Chondrocyte (in vitro differentiated cells): ENCODE data around the gene NR2F1-AS1. TPM values are rescaled to one million over a fixed set of nuclear protein-coding genes. Genes with fewer than 3 reads are reported as not detected.

Experiments
- DNase-seq: peaks from one replicate; pipeline ENCODE4 v3.0.0; 2021; ENCODE audit warnings: mixed read lengths, low spot score
- H3K27ac Mint-ChIP-seq: one replicate; pipeline ENCODE4 v1.8.0; 2021; ENCODE audit warnings: mild to moderate bottlenecking, moderate library complexity, mixed read lengths; ENCODE audit not compliant: unreplicated experiment
- H3K27me3 Mint-ChIP-seq: 2 replicates; pipeline ENCODE4 v1.8.0; 2021; ENCODE audit warnings: low read depth, mixed read lengths
- H3K36me3 Mint-ChIP-seq: 2 replicates; pipeline ENCODE4 v1.8.0; 2021; ENCODE audit warnings: low read depth, mixed read lengths
- H3K4me1 Mint-ChIP-seq: 2 replicates; pipeline ENCODE4 v1.8.0; 2021; ENCODE audit warnings: low read depth, mild to moderate bottlenecking, mixed read lengths
- H3K4me3 Mint-ChIP-seq: one replicate; pipeline ENCODE4 v1.8.0; 2021; ENCODE audit warnings: mild to moderate bottlenecking, moderate library complexity, mixed read lengths; ENCODE audit not compliant: unreplicated experiment
- H3K9me3 Mint-ChIP-seq: 2 replicates; pipeline ENCODE4 v1.8.0; 2021; ENCODE audit warnings: low read depth, mixed read lengths
- CTCF ChIP-seq: fragments of 200-600 bp; sonication (generic); IDR thresholded peaks from 2 replicates; pipeline ENCODE4 v1.5.0; 2021; ENCODE audit warnings: antibody characterized with exemption, mild to moderate bottlenecking, moderate library complexity
- total RNA-seq: library from RNA; stranded (reverse); gene quantifications from 3 replicates; pipeline ENCODE4 v1.2.1, GENCODE V29; 2021

NR2F1-AS1 gene
- total RNA-seq, 1 donor from 2014 or later: 16.2 TPM

DNA sequence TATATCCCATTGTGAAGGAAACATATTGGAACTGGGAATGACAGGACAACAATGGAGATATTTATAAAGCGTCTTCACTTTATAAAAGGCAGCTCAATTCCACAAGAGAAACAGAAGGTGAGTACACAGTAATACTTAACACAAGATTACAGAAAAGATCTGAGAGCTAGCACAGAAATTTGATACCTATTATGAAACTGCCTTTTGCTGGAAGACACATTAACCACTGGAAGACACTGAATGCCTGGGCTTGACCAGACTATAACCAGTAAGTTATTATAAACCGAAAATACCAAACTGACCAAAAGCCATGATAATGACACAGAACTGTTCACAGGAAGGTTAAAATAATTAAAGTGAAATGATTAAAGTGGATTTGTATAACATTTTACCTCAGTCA lies 195.4 kb downstream of the NR2F1-AS1 start:
- H3K4me1 Mint-ChIP-seq: peaks cover 2% of the 10 kb centered on the region
- no peak overlapping the region for H3K27ac Mint-ChIP-seq
- no peak for DNase-seq
- H3K4me3 Mint-ChIP-seq: no peak overlapping the region
- TF ChIP-seq CTCF: no peak
- no peaks in the 10 kb centered on the region for H3K36me3 Mint-ChIP-seq
- H3K27me3 Mint-ChIP-seq: no peaks in the 10 kb centered on the region
- peaks cover 9% of the 10 kb centered on the region for H3K9me3 Mint-ChIP-seq

- H3K27me3 Mint-ChIP-seq: no peaks in the 10 kb centered on the region
- DNase-seq: no peak
- H3K9me3 Mint-ChIP-seq: peaks cover 6% of the 10 kb centered on the region
- no peak for TF ChIP-seq CTCF
- H3K27ac Mint-ChIP-seq: no peak overlapping the region
- H3K4me3 Mint-ChIP-seq: no peak overlapping the region
- H3K4me1 Mint-ChIP-seq: peaks cover 2% of the 10 kb centered on the region
- H3K36me3 Mint-ChIP-seq: no peaks in the 10 kb centered on the region
Observed at GRCh38 chr5:93384995-93385394, 196.0 kb downstream of the NR2F1-AS1 start.

- Mint-ChIP-seq H3K4me3 (no peak overlapping the region), H3K27ac (no peak overlapping the region)
- no peak for TF ChIP-seq CTCF
Observed at GRCh38 chr5:93384026-93384425, 197.0 kb downstream of the NR2F1-AS1 start.

DNA sequence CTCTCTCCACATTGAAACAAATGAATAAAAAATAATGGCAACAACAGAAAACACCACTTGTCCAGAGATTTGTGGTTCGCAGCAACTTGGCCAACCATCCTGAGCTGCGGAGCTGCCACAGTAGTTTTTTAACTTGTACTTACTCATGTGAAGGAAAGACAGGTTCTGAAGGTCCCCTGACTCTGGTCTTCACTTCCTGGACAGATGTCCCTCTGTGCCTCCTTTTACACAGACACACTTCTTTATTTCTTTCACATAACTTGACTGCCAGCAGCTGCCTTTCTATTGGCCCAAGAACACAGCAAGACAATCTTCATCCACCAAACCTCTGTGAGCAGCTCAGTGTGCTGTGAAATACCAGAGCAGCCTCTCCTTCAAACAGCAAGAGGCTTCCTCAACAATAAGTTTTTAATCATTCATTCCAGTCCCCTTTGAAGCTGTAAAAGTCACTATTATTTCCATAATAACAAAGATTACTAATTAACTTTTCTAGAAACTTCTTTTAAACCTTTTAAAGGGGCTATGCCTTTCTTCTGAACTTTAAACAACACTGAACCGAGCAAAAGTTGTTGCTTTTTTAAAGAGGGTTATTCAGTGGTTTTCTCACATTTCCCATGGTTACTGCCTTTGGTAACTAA lies 198.7 kb downstream of the NR2F1-AS1 start:
- no peak overlapping the region for H3K4me3 Mint-ChIP-seq
- no peak overlapping the region for H3K27ac Mint-ChIP-seq
- TF ChIP-seq CTCF: no peak
- DNase-seq: no peak
- H3K9me3 Mint-ChIP-seq: no peaks in the 10 kb centered on the region
- H3K4me1 Mint-ChIP-seq: peaks cover 7% of the 10 kb centered on the region
- H3K27me3 Mint-ChIP-seq: no peaks in the 10 kb centered on the region
- H3K36me3 Mint-ChIP-seq: no peaks in the 10 kb centered on the region

More at GRCh38 chr5:93384026-93384425, 197.0 kb downstream of the NR2F1-AS1 start:
- no peak for DNase-seq
- Mint-ChIP-seq H3K27me3 (no peaks in the 10 kb centered on the region), H3K4me1 (peaks cover 7% of the 10 kb centered on the region), H3K36me3 (no peaks in the 10 kb centered on the region), H3K9me3 (peaks cover 2% of the 10 kb centered on the region)

- Mint-ChIP-seq H3K36me3 (no peaks in the 10 kb centered on the region), H3K4me3 (no peak overlapping the region), H3K4me1 (peaks cover 7% of the 10 kb centered on the region), H3K27me3 (no peaks in the 10 kb centered on the region), H3K9me3 (peaks cover 6% of the 10 kb centered on the region), H3K27ac (no peak overlapping the region)
- TF ChIP-seq CTCF: no peak
- no peak for DNase-seq
Observed at GRCh38 chr5:93381057-93381456, 200.0 kb downstream of the NR2F1-AS1 start.
